Stimulated activated CD8-positive, alpha-beta memory T cell treated with anti-CD3 and anti-CD28 coated beads, Interleukin-15, amount 100 ng/mL, for 24 hours (primary cell): ENCODE results near the gene ISLR.

Source experiments
- DNase-seq: peaks from one replicate; pipeline ENCODE4 v3.0.0-alpha.2; 2020; ENCODE audit warnings: low read depth

The ISLR gene, protein sequence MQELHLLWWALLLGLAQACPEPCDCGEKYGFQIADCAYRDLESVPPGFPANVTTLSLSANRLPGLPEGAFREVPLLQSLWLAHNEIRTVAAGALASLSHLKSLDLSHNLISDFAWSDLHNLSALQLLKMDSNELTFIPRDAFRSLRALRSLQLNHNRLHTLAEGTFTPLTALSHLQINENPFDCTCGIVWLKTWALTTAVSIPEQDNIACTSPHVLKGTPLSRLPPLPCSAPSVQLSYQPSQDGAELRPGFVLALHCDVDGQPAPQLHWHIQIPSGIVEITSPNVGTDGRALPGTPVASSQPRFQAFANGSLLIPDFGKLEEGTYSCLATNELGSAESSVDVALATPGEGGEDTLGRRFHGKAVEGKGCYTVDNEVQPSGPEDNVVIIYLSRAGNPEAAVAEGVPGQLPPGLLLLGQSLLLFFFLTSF

DNA sequence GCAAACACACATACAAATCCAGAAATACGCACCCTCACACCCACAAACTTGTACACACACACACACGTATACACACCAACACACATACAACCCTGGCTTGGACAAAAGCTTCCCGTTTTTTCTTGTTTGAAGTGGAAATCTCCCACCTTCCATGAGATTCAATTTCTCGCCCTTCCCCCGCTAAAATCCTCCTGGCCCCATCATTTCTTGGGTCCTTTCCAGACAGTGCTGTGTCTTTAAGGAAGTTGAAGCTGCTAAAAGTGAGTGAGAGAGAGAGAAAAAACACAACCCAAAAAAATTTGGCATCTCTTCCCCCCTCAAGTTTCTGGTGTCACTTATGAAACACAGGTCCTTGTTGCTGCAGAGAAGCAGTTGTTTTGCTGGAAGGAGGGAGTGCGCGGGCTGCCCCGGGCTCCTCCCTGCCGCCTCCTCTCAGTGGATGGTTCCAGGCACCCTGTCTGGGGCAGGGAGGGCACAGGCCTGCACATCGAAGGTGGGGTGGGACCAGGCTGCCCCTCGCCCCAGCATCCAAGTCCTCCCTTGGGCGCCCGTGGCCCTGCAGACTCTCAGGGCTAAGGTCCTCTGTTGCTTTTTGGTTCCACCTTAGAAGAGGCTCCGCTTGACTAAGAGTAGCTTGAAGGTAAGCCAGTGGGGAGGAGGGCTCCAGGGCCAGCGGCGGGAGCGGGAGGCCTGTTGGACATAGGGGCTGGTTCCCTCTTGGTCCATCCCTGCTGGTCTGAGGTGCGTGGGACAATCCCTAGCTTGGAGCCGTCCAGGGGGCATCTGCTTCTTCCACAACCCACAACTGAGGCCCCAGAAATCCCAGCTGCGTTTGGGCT, at the start of gene ISLR:
Gene ISLR, plus strand, starts transcription at position 331 of the 839 bp plus-strand sequence. CDS start 1,149 bp downstream, outside the sequence.
- DNase-seq, result no peak

DNA sequence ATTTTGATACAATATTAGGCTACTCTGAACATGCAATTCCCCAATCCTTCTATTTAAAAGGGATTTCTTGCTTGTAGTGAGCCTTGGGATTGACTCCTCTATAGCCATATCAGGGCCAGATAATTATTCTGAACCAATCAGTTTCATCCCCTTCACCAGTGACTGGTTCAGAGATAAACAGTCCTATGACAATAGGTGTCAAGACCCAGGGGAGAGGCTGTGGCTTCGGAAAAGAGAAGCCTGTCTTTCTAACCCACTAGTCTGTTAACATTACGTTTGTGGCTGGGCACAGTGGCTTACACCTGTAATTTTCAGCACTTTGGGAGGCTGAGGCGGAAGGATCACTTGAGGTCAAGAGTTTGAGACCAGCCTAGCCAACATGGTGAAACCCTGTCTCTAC, 49.3 kb upstream of the ISLR start:
- no peak for DNase-seq

DNA sequence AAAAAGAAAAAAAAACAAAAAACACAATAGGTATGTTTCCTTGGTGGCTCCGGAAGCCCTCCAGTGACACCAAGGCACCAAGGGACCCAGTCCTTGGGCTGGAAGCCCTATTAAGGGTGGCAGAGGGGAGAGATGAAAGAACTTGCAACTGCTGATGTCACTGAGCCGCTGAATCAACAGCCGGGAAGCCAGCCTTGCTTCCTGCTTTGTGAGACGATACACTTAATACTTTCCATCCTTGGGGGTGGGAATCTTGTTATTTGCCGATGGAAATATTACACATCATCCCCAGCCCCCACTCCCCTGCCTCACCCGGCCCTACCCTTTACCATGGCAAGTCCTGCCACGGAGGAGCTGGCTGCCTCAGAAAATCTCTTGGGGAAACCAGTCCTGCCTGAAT, 48.8 kb upstream of the ISLR start:
- no peak for DNase-seq

DNA sequence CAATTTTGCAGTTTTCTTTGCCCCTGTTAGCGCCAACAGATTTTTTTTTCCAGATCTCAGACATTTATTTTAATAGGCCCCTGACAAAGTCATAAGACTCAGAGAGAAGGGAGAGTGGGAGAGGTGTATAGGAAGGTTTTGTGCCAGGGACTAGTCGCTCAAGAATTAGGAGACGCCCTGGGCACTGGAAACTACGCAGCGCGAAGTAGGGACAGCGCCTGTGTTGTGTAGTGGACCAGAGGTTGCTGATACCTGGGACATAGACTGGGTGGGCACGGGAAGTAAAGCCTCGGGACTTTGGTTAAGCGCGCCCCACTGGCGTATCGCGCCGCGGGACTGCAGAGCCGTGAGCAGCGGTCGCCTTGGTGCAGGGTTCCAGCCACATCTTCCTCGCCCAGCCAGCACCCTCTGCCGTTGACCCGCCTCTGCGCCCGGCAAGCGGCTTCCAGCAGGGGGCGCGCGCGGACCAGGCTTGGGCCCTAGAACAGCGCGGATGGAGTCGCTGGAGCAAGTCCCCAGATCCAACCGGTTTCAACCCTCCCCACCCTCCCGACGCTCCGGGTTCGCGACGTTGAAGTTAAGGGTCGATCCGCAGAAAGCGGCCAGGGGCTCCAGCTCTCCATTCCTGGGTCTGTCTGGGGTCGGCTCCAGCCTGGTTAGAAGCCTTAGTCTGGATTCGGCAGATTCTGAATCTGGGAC, 46.1 kb upstream of the ISLR start:
- DNase-seq, result peak; percentile 96

DNA sequence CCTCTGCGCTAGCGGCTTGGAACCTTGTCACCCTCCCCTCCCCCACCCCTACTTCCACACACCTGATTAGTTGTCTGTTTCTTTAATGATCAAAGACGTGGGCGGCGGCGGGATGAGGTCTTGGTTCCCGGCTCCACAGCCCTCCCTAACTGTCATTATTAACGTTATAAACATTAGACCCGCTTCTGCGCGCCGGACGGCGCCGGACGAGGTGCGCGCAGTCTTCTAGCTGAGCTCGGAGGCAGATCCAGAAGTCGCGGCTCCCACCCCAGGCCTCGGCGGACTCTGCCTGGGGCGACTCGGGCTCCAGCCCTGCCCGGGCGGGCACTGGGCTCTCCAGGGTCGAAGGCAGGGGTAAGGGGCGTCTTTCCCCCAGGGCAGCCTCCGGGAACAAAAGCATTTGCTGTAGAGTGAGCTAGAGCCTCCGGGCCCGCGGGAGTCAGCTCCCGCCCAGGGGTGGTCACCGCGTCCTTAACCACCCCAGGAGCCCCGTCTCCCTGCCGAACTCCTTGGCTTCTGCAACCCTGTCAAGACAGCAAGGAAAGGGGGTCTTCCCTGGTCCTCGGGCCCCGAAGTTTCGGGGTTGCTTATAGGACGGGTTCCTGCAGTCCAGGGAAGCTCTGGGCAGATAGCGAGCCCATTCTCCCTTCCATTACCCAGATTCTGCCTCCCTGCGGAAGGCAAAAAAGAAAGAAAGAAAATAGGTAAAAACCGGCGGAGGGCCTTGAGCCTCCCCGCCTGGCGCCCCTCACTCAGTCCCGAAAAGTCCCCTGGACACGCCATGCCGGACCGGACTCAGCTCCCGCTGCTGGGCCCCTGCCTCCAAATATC, 45.3 kb upstream of the ISLR start:
- DNase-seq, result no peak

DNA sequence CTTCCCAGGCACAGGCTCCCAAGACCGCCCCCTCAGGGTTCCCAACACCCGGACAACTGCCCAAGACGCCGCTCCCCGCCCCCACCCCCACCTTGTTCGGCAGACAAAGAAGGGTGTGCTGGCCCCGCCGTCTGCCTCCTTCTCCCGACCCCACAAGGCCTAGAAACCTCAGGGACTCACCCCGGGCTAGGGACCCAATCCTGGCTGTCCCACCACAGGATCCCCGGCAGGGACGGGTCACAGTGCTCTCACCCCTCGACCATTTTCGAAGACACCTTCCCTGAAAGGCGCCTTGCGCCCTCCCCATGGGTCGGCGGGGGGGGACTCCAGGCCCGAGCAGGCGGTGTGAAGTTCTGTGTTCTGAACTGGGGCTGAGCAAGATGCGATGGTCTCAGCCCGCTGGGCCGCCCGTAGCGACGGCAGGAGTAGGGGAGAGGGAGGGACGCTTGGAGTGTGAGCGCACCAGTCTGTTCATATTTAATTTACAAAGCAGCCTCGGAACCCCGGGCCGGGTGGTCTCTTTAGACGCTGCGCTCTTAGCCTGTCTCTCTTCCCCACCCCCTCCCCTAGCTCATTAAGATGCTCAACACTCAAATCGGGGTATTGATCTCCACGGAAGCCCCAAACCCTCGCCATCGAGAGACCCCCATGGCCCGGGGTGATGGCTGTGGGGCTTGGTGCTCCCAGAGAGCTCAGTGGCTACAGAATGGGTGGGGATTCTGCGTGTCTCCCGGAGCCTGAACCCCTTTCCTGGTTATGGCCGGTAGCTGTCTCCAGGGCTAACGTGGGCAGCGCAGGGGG, 44.5 kb upstream of the ISLR start:
- DNase-seq, result no peak

DNA sequence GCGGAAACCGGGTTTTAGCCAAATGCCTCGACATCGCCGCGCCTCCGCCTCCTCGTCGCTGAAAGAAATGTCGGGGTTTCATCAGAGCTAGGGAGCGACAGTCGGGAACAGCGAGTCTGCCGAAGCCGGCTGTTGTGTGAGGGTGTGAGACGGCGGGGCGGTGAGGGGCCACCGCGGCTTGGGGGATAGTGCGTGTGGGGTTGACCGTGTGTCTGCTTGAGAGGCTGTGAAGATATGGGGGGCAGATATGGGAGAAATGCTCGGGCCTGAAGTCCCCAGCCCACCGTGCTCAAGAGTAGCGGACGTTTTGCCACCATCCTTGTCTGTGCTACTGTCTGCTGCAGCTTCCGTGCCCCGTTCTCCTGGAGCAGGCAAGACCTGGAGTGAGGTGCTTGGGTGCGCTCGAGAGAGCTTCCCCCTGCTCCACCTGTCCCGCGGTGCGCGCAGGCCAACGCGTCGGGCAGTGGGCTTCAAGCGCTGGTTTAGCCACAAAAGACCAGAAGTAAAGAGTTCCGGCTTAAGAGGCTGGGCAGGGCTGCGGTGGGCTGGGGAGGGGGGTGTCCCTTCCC, 43.8 kb upstream of the ISLR start:
- no peak for DNase-seq

DNA sequence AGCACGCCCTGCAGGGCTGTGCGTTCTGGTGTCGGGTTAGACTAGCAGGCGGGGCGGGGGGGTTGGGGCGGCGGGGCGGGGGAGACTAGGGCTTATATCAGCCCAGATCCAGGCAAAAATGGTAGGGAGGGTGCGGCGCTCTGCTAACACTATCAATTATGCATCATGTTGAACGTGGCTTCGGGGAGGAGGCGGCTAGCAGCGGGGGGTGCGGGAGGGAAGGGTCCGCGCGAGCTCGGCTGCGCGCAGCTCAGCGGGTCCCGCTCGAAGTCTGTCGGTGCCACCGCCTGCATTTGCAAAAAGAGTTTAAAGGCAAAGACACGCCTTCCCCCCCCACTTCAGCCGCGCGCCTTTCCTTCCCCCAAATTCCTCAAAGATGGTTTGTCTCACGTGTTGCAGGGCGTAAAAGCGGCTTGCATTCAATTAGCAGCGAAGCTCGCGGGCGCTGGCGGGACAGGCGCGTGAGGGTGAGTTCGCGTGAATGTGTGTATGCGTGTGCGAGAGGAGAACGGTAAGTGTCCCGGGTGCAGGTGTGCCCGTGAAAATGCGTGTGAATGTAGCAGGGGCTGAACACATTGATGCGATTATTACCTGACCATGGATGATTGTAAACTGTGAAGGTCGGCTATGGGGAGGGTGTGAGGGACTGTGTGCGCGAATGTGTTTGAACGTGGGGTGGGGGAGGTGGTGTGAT, 43.2 kb upstream of the ISLR start, which contains the start of gene ISLR2:
Gene ISLR2, plus strand, starts transcription at position 432 of the 694 bp plus-strand sequence. CDS start 2,169 bp downstream, outside the sequence.
- DNase-seq, result no peak

DNA sequence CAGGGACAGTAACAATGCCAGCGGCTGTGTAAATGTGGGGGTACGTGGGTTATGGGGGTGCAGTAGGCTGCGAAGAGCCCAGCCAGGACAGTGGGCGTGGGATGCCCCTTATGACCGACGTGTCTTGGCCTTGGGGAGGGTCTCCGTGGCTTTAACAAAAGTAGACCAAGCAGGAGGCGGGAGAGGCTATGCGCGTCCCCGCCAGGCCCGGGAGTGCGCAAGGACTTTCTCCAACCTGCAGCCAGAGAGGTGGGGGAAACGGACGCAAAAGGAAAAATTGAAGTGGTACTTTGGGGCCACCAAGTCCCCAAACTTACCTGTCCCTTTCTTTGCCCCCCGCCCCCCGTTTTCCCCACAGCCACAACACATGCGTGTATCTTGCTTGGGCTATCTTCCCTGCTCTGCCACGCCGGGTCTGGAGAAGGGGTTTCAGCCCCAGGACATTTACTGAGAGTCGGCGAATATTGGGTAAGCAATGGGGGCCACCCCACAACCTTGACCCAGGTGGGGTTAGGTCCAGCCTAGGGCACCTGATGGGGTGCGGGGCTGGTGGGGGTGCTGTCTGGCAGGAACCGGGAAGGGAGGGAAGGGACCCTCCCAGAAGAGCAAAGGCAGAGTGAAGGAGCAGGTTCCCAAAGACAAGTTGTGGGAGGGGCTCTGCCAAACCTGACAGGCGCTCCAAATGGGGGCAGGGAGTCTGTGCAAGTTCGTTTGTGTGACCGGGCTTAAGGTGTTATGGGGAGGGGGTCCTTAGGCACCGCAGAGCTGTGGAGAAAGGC, 42.5 kb upstream of the ISLR start:
- no peak for DNase-seq

DNA sequence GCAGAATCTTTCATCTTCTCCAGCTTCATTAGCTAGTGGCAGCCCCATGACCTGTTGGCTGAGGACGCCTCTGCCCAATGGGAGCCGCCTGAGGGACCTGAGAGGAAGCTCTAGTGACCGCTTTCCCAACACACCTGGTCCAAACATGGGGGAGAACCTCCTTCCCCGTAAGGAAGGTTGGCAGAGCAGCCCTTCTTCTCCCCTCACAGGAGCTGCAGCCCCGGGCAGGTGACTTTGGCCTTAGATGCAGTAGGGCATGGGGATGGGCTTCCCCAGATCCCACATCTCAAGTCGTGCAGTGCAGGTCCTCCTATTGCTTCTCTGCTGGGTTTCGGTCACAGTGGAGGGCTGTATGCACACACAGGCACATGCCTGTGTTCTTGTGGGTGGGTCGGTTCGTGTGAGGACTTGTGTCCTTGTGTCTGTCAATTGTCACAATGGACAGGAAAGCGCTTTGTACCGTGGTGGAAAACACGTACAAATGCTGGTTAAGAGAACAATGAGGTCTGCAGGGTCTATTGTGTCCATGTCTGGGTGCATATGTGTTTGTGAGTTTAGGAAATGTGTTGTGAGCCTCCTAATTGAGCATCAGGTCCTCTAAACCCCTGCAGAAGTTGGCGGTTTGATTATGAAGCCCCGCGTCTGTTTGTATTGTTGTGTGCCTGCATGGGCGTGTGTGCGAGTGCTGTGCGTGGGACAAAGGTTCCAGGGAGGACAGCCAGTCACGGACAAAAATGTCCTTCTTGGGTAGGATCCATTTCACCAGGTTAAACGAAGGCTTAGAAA, 41.7 kb upstream of the ISLR start:
- DNase-seq, result no peak

DNA sequence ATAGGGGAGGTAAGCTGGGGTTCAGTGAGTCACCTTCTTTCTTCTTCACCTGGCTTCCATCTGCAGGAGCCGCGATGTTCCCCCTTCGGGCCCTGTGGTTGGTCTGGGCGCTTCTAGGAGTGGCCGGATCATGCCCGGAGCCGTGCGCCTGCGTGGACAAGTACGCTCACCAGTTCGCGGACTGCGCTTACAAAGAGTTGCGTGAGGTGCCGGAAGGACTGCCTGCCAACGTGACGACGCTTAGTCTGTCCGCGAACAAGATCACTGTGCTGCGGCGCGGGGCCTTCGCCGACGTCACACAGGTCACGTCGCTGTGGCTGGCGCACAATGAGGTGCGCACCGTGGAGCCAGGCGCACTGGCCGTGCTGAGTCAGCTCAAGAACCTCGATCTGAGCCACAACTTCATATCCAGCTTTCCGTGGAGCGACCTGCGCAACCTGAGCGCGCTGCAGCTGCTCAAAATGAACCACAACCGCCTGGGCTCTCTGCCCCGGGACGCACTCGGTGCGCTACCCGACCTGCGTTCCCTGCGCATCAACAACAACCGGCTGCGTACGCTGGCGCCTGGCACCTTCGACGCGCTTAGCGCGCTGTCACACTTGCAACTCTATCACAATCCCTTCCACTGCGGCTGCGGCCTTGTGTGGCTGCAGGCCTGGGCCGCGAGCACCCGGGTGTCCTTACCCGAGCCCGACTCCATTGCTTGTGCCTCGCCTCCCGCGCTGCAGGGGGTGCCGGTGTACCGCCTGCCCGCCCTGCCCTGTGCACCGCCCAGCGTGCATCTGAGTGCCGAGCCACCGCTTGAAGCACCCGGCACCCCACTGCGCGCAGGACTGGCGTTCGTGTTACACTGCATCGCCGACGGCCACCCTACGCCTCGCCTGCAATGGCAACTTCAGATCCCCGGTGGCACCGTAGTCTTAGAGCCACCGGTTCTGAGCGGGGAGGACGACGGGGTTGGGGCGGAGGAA, 40.5 kb upstream of the ISLR start:
- no peak for DNase-seq

DNA sequence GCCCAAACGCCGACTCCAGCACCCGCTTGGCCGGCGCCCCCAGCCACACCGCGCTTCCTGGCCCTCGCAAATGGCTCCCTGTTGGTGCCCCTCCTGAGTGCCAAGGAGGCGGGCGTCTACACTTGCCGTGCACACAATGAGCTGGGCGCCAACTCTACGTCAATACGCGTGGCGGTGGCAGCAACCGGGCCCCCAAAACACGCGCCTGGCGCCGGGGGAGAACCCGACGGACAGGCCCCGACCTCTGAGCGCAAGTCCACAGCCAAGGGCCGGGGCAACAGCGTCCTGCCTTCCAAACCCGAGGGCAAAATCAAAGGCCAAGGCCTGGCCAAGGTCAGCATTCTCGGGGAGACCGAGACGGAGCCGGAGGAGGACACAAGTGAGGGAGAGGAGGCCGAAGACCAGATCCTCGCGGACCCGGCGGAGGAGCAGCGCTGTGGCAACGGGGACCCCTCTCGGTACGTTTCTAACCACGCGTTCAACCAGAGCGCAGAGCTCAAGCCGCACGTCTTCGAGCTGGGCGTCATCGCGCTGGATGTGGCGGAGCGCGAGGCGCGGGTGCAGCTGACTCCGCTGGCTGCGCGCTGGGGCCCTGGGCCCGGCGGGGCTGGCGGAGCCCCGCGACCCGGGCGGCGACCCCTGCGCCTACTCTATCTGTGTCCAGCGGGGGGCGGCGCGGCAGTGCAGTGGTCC, 39.7 kb upstream of the ISLR start:
- no peak for DNase-seq

DNA sequence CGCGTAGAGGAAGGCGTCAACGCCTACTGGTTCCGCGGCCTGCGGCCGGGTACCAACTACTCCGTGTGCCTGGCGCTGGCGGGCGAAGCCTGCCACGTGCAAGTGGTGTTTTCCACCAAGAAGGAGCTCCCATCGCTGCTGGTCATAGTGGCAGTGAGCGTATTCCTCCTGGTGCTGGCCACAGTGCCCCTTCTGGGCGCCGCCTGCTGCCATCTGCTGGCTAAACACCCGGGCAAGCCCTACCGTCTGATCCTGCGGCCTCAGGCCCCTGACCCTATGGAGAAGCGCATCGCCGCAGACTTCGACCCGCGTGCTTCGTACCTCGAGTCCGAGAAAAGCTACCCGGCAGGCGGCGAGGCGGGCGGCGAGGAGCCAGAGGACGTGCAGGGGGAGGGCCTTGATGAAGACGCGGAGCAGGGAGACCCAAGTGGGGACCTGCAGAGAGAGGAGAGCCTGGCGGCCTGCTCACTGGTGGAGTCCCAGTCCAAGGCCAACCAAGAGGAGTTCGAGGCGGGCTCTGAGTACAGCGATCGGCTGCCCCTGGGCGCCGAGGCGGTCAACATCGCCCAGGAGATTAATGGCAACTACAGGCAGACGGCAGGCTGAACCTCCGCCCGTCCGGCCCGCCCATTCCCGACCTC, 39.0 kb upstream of the ISLR start:
- DNase-seq, result no peak

DNA sequence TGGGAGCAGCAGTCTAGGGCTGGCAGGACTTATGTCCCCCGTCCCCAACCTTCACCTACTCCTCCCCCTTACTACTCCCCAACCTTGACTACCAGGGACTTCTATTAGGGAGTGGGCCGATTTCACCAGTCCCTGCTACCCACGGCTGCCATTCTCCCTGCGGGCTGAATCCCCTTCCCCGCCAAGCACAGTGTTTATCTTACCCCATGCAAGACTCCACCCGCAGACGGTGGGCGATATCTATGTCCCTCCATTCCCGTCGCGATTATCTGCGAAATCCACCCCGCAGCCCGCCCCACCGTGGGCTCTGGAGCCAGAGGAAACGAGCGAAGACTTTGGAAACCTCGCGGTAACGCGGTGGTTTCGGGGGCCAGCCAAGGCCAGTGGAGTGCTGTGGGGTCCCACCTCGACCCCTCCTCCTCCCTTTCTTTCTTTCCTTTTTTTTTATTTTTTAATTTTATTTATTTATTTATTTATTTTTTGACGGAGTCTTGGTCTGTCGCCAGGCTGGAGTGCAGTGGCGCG, 38.4 kb upstream of the ISLR start:
- no peak for DNase-seq

DNA sequence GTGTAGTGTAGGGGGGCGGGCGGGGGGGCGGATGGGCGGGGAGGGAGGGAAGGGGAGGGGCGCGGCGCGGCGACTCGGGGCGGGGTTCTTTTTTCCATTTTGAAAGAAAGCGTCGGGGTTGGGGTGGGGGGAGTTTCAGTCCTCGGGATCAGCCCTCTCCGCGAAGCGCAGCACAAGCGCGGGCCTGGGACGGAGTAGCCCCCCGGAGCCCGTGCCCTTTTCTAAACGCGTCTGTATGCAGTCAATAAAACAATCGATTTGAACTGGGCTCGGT, 37.0 kb upstream of the ISLR start:
- DNase-seq, result no peak
